ENCODE measurements around the gene POLR3K. TPM values are rescaled to one million over a fixed set of nuclear protein-coding genes. Genes with fewer than 3 reads are reported as not detected.

The POLR3K gene
- total RNA-seq, 4 donors from 2014 or later = 1.5 to 7.3 (median 4.8) TPM

GRCh38 chr16:55571-56136 lies 2.2 kb upstream of the POLR3K start:
- TF ChIP-seq CTCF (IDR thresholded peaks at IDR 0.05; ENCODE audit: low read depth) = no peak

GRCh38 chr16:54237-54581 lies 801 bp upstream of the POLR3K start:
- TF ChIP-seq CTCF (IDR thresholded peaks at IDR 0.05; ENCODE audit: low read depth) = no peak

GRCh38 chr16:50769-51591 lies 2.4 kb downstream of the POLR3K start:
- no peak for TF ChIP-seq CTCF (IDR thresholded peaks at IDR 0.05; ENCODE audit: low read depth)

GRCh38 chr16:47234-47633 lies 6.2 kb downstream of the POLR3K start:
- TF ChIP-seq CTCF (IDR thresholded peaks at IDR 0.05; ENCODE audit: low read depth) = no peak

GRCh38 chr16:45454-45853 lies 8.0 kb downstream of the POLR3K start:
- TF ChIP-seq CTCF (IDR thresholded peaks at IDR 0.05; ENCODE audit: low read depth) = no peak

- TF ChIP-seq CTCF (IDR thresholded peaks at IDR 0.05; ENCODE audit: low read depth) = no peak
Measured at GRCh38 chr16:44655-45054, 8.8 kb downstream of the POLR3K start.

- TF ChIP-seq CTCF (IDR thresholded peaks at IDR 0.05; ENCODE audit: low read depth) = no peak
Measured at GRCh38 chr16:43294-43693, 10.1 kb downstream of the POLR3K start.

Measured in subcutaneous adipose tissue (tissue), 4 donors.